Trophoblast cell (in vitro differentiated cells and primary cell): ENCODE data around the gene CHAF1A. TPM values are rescaled to one million over a fixed set of nuclear protein-coding genes. Genes with fewer than 3 reads are reported as not detected.

Experiments used
- DNase-seq, 2 donors: peaks; one replicate each; pipeline ENCODE4 v3.0.0-alpha.2; 2016
- H2AFZ ChIP-seq: 2 replicates; pipeline ENCODE4 v1.6.1; 2013; ENCODE audit warnings: low read length, moderate library complexity, mild to moderate bottlenecking; ENCODE audit not compliant: insufficient read depth, poor library complexity
- H2AK5ac ChIP-seq: 2 replicates; pipeline ENCODE4 v1.6.1; 2013; ENCODE audit warnings: mild to moderate bottlenecking, low read length
- H2BK120ac ChIP-seq: 2 replicates; pipeline ENCODE4 v1.6.1; 2013; ENCODE audit warnings: low read length, mild to moderate bottlenecking, moderate library complexity; ENCODE audit not compliant: insufficient read depth, poor library complexity
- H2BK12ac ChIP-seq: 2 replicates; pipeline ENCODE4 v1.6.1; 2013; ENCODE audit warnings: mild to moderate bottlenecking, low read length, moderate library complexity
- H2BK5ac ChIP-seq: 2 replicates; pipeline ENCODE4 v1.6.1; 2013; ENCODE audit warnings: low read length, low read depth, moderate library complexity, mild to moderate bottlenecking; ENCODE audit not compliant: poor library complexity
- H3K14ac ChIP-seq: 2 replicates; pipeline ENCODE4 v1.6.1; 2013; ENCODE audit warnings: mild to moderate bottlenecking, low read length
- H3K18ac ChIP-seq: 2 replicates; pipeline ENCODE4 v1.6.1; 2013; ENCODE audit warnings: mild to moderate bottlenecking, low read length
- H3K23ac ChIP-seq: 2 replicates; pipeline ENCODE4 v1.6.1; 2013; ENCODE audit warnings: low read length
- H3K27ac ChIP-seq: 2 replicates; pipeline ENCODE4 v1.5.1; 2013; ENCODE audit warnings: low read depth, mild to moderate bottlenecking, inconsistent platforms, low read length, moderate library complexity
- H3K27me3 ChIP-seq: 2 replicates; pipeline ENCODE4 v1.6.1; 2013; ENCODE audit warnings: inconsistent platforms, mild to moderate bottlenecking, low read length, moderate library complexity; ENCODE audit not compliant: insufficient read depth
- H3K36me3 ChIP-seq, 2 experiments: 1 replicate in 1 of 2; 2 replicates in 1 of 2; pipeline ENCODE4 v1.6.1; 2013; ENCODE audit warnings: low read length in 2 of 2, mild to moderate bottlenecking in 2 of 2, moderate library complexity in 1 of 2; ENCODE audit not compliant: insufficient read depth in 2 of 2, control insufficient read depth in 1 of 2
- H3K4ac ChIP-seq: 2 replicates; pipeline ENCODE4 v1.6.1; 2013; ENCODE audit warnings: low read depth, mild to moderate bottlenecking, low read length, moderate library complexity
- H3K4me1 ChIP-seq, 2 experiments: 1 replicate in 1 of 2; 2 replicates in 1 of 2; pipeline ENCODE4 v1.6.1; 2013; ENCODE audit warnings: low read length in 2 of 2, mild to moderate bottlenecking in 2 of 2, moderate library complexity in 1 of 2; ENCODE audit not compliant: insufficient read depth in 2 of 2, control insufficient read depth in 1 of 2
- H3K4me2 ChIP-seq: 2 replicates; pipeline ENCODE4 v1.6.1; 2013; ENCODE audit warnings: inconsistent platforms, mild to moderate bottlenecking, low read length, moderate library complexity
- H3K4me3 ChIP-seq: 2 replicates; pipeline ENCODE4 v1.5.1; 2013; ENCODE audit warnings: mild to moderate bottlenecking, low read depth, low read length, inconsistent platforms
- H3K79me1 ChIP-seq: one replicate; pipeline ENCODE4 v1.6.1; 2013; ENCODE audit warnings: low read length
- H3K79me2 ChIP-seq: 2 replicates; pipeline ENCODE4 v1.6.1; 2013; ENCODE audit warnings: low read length, mild to moderate bottlenecking; ENCODE audit not compliant: control insufficient read depth, insufficient read depth, poor library complexity
- H3K9ac ChIP-seq: 2 replicates; pipeline ENCODE4 v1.6.1; 2013; ENCODE audit warnings: mild to moderate bottlenecking, low read length
- H3K9me3 ChIP-seq: 2 replicates; pipeline ENCODE4 v1.6.1; 2013; ENCODE audit warnings: low read depth, mild to moderate bottlenecking, control low read depth, inconsistent platforms, low read length; ENCODE audit not compliant: insufficient read depth
- H4K12ac ChIP-seq: 2 replicates; pipeline ENCODE4 v1.6.1; 2013; ENCODE audit warnings: low read depth, mild to moderate bottlenecking, low read length, moderate library complexity
- H4K8ac ChIP-seq: 2 replicates; pipeline ENCODE4 v1.6.1; 2013; ENCODE audit warnings: low read depth, mild to moderate bottlenecking, low read length, moderate library complexity
- H4K91ac ChIP-seq: one replicate; pipeline ENCODE4 v1.6.1; 2013; ENCODE audit warnings: low read depth, mild to moderate bottlenecking, low read length, moderate library complexity
- WGBS: extraction: QIAGEN DNeasy Blood & Tissue Kit; methylation state at CpG from one replicate; pipeline ENCODE4 v1.1.7; 2013; ENCODE audit warnings: missing lambda C conversion rate; ENCODE audit not compliant: insufficient read length, insufficient coverage; ENCODE audit errors: extremely low coverage; 5-methylcytosine and 5-hydroxymethylcytosine counted together
- polyA plus RNA-seq: library from polyadenylated mRNA; stranded (reverse); fragments of 200-250 nt; gene quantifications from 2 replicates; pipeline ENCODE4 v1.2.3, GENCODE V29; 2013

CHAF1A gene
- polyA plus RNA-seq: 27.6 and 28.9 TPM in 2 replicates

GRCh38 chr19:4402171-4403004, at the start of gene CHAF1A:
CHAF1A (plus strand) TSS chr19:4402640; CDS start chr19:4402763, 123 bp downstream.
- DNase-seq: peak; percentile 100
- Histone ChIP-seq H4K8ac (peak within 1 kb of the TSS; percentile 72), H3K4me3 (peak within 1 kb of the TSS; percentile 88), H3K9me3 (no peaks in the 10 kb centered on the region), H2BK5ac (peak within 1 kb of the TSS; percentile 37), H3K23ac (peak within 1 kb of the TSS; percentile 37), H3K27ac (peak within 1 kb of the TSS; percentile 11), H2BK120ac (peak within 1 kb of the TSS; percentile 67), H3K4me1 (peaks cover 4 to 12% of the 10 kb centered on the region in 2 experiments), H3K4ac (peak within 1 kb of the TSS; percentile 98), H2AK5ac (peak within 1 kb of the TSS; percentile 72), H4K12ac (peak within 1 kb of the TSS; percentile 56), H2AFZ (peak within 1 kb of the TSS; percentile 42), H3K79me2 (peaks cover 27% of the 10 kb centered on the region), H4K91ac (peak within 1 kb of the TSS; percentile 60), H3K79me1 (peaks cover 19% of the 10 kb centered on the region), H3K36me3 (peaks cover 8 to 13% of the 10 kb centered on the region in 2 experiments), H3K14ac (peak within 1 kb of the TSS; percentile 85), H2BK12ac (no peak within 1 kb of the TSS), H3K9ac (peak within 1 kb of the TSS; percentile 89), H3K27me3 (no peaks in the 10 kb centered on the region), H3K18ac (peak within 1 kb of the TSS; percentile 7), H3K4me2 (peak within 1 kb of the TSS; percentile 88)
- no CpG with 5 or more reads among the region's 84 CpGs for WGBS

GRCh38 chr19:4352701-4353121, 49.7 kb upstream of the CHAF1A start:
- Histone ChIP-seq H2BK120ac (no peak overlapping the region), H3K18ac (no peak overlapping the region), H3K36me3 (peaks cover 31 to 37% of the 10 kb centered on the region in 2 experiments), H2BK5ac (no peak overlapping the region), H4K91ac (no peak overlapping the region), H3K4me3 (no peak overlapping the region), H3K4me1 (no peaks in the 10 kb centered on the region), H3K27me3 (no peaks in the 10 kb centered on the region), H2AK5ac (no peak overlapping the region), H3K23ac (no peak overlapping the region), H2BK12ac (no peak overlapping the region), H4K8ac (no peak overlapping the region), H3K4me2 (no peak overlapping the region), H2AFZ (no peak overlapping the region), H3K79me1 (no peaks in the 10 kb centered on the region), H3K79me2 (no peaks in the 10 kb centered on the region), H3K4ac (no peak overlapping the region), H3K14ac (no peak overlapping the region), H3K9me3 (peaks cover 3% of the 10 kb centered on the region), H4K12ac (no peak overlapping the region), H3K9ac (no peak overlapping the region), H3K27ac (no peak overlapping the region)
- DNase-seq: peak in 1 of 2 donors; percentile 67
- WGBS: no CpG with 5 or more reads among the region's 9 CpGs

- Histone ChIP-seq H3K79me1 (no peaks in the 10 kb centered on the region), H3K79me2 (no peaks in the 10 kb centered on the region), H3K36me3 (peaks cover 41 to 44% of the 10 kb centered on the region in 2 experiments), H2BK12ac (no peak overlapping the region), H3K4me1 (no peaks in the 10 kb centered on the region), H2BK120ac (no peak overlapping the region), H4K12ac (no peak overlapping the region), H2AFZ (no peak overlapping the region), H3K4me3 (no peak overlapping the region), H3K4ac (no peak overlapping the region), H4K8ac (no peak overlapping the region), H3K23ac (no peak overlapping the region), H3K9ac (no peak overlapping the region), H3K4me2 (no peak overlapping the region), H3K9me3 (peaks cover 3% of the 10 kb centered on the region), H3K27me3 (no peaks in the 10 kb centered on the region), H3K27ac (no peak overlapping the region), H4K91ac (no peak overlapping the region), H2AK5ac (no peak overlapping the region), H2BK5ac (no peak overlapping the region), H3K14ac (no peak overlapping the region), H3K18ac (no peak overlapping the region)
- no CpG with 5 or more reads among the region's 12 CpGs for WGBS
- DNase-seq: no peak
These were observed 48.2 kb upstream of the CHAF1A start for GRCh38 chr19:4354282-4354681.

DNA sequence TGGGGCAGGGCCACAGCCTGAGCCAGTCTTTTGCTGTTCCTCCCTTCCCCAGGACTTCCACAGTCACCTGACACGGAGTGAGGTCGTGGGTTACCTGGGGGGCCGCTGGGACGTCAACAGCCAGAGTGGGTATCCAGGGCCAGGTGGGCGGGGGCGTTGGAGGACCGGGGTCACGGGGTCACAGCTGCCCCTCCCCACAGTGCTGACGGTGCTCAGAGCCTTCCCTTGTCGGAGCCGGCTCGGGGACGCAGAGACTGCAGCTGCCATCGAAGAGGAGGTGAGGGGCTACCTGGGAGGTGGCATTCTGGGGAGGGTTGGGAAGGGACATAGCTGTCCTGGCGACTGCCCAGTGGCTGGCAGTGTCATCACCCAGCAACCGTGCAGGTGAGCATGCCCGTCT, 47.5 kb upstream of the CHAF1A start:
- Histone ChIP-seq H3K27ac (no peak overlapping the region), H2BK120ac (no peak overlapping the region), H3K9me3 (peaks cover 3% of the 10 kb centered on the region), H3K4me2 (no peak overlapping the region), H2AK5ac (no peak overlapping the region), H3K18ac (no peak overlapping the region), H4K12ac (no peak overlapping the region), H3K4ac (no peak overlapping the region), H3K4me1 (no peaks in the 10 kb centered on the region), H3K79me1 (no peaks in the 10 kb centered on the region), H3K36me3 (peaks cover 47 to 50% of the 10 kb centered on the region in 2 experiments), H4K8ac (no peak overlapping the region), H3K4me3 (no peak overlapping the region), H2BK12ac (no peak overlapping the region), H2AFZ (no peak overlapping the region), H2BK5ac (no peak overlapping the region), H3K23ac (no peak overlapping the region), H3K9ac (no peak overlapping the region), H3K27me3 (no peaks in the 10 kb centered on the region), H4K91ac (no peak overlapping the region), H3K79me2 (no peaks in the 10 kb centered on the region), H3K14ac (no peak overlapping the region)
- DNase-seq: no peak
- WGBS: no CpG with 5 or more reads among the region's 17 CpGs
